WERI-Rb-1 (cell line): ENCODE measurements around the gene HOXB6.

Experiments
- DNase-seq: peaks from one replicate; pipeline ENCODE4 v3.0.0-alpha.2; 2020
- H3K27ac ChIP-seq: fragments of 250-450 bp; sonication (Bioruptor Pico); 2 replicates; pipeline ENCODE4 v1.5.1; 2020; ENCODE audit warnings: mild to moderate bottlenecking, moderate library complexity
- H3K27me3 ChIP-seq: fragments of 250-450 bp; sonication (Bioruptor Pico); 2 replicates; pipeline ENCODE4 v1.5.1; 2021; ENCODE audit warnings: mild to moderate bottlenecking, low read depth, moderate library complexity; ENCODE audit not compliant: insufficient read depth, severe bottlenecking
- H3K36me3 ChIP-seq: fragments of 250-450 bp; sonication (Bioruptor Pico); 2 replicates; pipeline ENCODE4 v1.5.1; 2020; ENCODE audit warnings: mild to moderate bottlenecking, moderate library complexity
- H3K4me3 ChIP-seq: 2 replicates; pipeline ENCODE4 v1.5.1; 2011; ENCODE audit warnings: low read depth, mild to moderate bottlenecking, control low read depth, low read length
- H3K9me3 ChIP-seq: fragments of 250-450 bp; sonication (Bioruptor Pico); 2 replicates; pipeline ENCODE4 v1.5.1; 2021; ENCODE audit warnings: mild to moderate bottlenecking, moderate library complexity; ENCODE audit not compliant: severe bottlenecking
- CTCF ChIP-seq: IDR thresholded peaks from 2 replicates; pipeline ENCODE4 v1.5.1; 2011; ENCODE audit warnings: low read depth, mild to moderate bottlenecking, control low read depth, inconsistent platforms, low read length

The HOXB6 gene

DNA sequence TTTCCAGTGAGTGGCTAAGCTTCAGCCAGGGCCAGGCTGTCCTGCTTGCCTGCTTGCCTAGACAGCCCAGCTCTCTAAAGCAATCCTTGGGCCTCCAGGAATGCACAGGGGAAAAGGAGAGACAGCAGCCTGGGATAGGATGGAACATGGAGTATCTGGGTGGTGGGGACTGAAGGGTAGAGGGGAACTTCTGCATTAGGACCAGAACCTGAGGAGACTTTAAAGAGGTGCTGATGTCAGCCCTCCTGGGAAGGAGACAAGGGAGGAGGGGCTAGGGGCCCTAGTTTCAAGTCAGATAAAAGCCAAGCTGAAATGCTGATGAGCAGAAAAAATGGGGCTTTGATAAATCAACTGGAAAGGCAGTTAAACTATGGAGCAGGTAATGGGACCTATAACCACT is 4.2 kb upstream of the HOXB6 start:
- H3K27me3 ChIP-seq = peaks cover 73% of the 10 kb centered on the region
- no peak overlapping the region for H3K27ac ChIP-seq
- no peak for TF ChIP-seq CTCF
- DNase-seq = no peak
- H3K36me3 ChIP-seq = no peaks in the 10 kb centered on the region
- H3K9me3 ChIP-seq = no peaks in the 10 kb centered on the region
- H3K4me3 ChIP-seq = no peak overlapping the region

DNA sequence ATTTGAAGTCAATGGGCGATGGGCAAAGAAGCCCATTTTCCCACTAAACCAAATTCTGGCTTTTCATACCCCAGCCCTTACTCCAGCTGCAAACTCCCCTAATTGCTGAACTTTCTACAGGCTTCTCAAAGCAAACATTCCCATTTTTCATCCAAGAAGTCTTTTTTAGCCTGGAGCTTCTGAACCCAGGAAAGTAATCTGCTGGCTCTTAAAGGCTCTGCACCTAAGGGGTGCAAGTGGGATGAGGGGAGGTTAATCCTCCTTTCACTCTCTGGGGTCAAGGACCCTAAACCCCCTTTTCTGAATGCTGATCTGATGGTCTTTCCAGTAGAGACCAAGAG is 3.7 kb upstream of the HOXB6 start:
- H3K27me3 ChIP-seq = peaks cover 73% of the 10 kb centered on the region
- no peak for TF ChIP-seq CTCF
- no peak overlapping the region for H3K4me3 ChIP-seq
- H3K36me3 ChIP-seq = no peaks in the 10 kb centered on the region
- no peaks in the 10 kb centered on the region for H3K9me3 ChIP-seq
- no peak for DNase-seq
- H3K27ac ChIP-seq = no peak overlapping the region

- H3K9me3 ChIP-seq = peaks cover 5% of the 10 kb centered on the region
- DNase-seq = no peak
- no peak overlapping the region for H3K4me3 ChIP-seq
- H3K27me3 ChIP-seq = peaks cover 77% of the 10 kb centered on the region
- no peak for TF ChIP-seq CTCF
- no peaks in the 10 kb centered on the region for H3K36me3 ChIP-seq
- no peak overlapping the region for H3K27ac ChIP-seq
Measured at GRCh38 chr17:48606892-48607614, 2.3 kb upstream of the HOXB6 start.

DNA sequence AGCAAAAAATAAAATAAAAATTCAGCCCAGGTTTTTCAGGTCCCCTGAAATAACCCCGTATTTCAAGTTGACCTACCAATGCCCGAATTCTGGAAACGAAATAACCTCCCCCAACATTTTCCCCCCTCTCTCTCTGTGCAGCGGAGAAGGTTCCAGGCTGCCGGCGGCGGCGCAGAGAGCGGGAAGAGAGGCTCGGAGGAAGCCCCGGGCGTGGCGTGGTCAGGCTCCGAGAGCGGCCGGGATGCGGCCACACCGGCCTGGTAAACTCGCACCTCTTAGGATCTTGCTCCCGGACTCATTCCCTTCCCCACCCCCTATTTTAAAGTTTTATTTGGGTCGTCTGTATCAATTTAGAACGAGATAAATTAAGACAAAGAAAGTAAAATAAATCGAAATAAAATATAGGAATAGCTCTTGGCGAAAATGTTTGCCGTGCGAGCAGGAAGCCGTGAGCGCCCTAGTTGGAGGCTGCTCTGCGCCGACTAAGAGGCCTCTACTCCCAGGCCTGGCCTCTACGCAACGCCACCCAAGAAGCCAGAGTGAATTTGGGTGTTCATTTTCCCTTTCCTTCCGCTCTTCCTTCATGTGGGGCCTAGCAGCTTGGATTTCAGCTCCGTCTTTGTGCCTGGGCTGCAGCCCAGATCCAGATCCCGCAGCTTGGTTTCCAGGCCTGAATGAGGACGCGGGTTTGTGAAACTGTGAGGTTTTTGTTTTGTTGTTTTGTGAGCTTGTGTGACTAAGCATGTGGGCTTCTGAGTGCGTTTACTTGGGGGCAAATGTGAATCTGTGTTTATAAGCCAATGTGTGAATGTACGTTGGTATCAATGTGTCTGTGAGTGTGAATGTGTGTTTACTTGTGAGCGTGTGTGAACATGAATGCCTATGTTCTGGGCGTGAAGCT is 1.5 kb upstream of the HOXB6 start:
- Histone ChIP-seq H3K9me3 (peaks cover 5% of the 10 kb centered on the region), H3K27ac (no peak overlapping the region), H3K27me3 (peaks cover 80% of the 10 kb centered on the region), H3K4me3 (no peak overlapping the region), H3K36me3 (no peaks in the 10 kb centered on the region)
- TF ChIP-seq CTCF = no peak
- no peak for DNase-seq

DNA sequence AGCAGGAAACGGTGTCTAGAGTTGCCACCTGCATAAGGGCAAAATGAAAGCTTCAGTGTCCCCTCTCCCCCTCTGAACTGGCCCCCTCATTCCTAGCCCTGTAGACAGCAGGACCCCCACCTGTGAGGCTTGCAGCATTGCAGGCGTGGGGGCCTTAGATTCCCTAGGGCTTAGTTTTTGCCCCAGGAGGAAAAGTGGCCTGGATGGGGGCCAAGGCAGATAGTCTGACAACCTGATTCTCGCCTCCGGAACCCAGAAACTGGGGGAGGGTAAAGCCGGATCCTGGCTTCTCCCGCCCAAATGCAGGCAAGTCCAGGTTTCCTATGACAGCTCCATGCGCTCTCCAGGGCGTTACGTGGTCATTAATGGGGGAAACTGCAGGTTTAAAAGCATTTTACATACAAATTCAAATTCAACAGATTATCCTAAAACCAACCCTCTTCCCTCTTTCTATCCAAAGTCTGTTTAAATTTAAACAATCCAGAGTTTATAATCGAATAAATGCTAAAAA is 678 bp upstream of the HOXB6 start:
- no peak for TF ChIP-seq CTCF
- Histone ChIP-seq H3K27ac (no peak overlapping the region), H3K9me3 (peaks cover 5% of the 10 kb centered on the region), H3K27me3 (peaks cover 81% of the 10 kb centered on the region), H3K4me3 (no peak overlapping the region), H3K36me3 (no peaks in the 10 kb centered on the region)
- DNase-seq = no peak
